ENCODE measurements around the gene COL8A1. TPM values are rescaled to one million over a fixed set of nuclear protein-coding genes. Genes with fewer than 3 reads are reported as not detected.

COL8A1 gene
- total and polyA plus RNA-seq, 2 donors (not counting 1 experiment from before 2014, with no cell fraction given) = 0.12 TPM; not detected in 1

- Mint-ChIP-seq H3K4me1 (no peaks in the 10 kb centered on the region), H3K27ac (no peak overlapping the region), H3K9me3 (ENCODE audit: insufficient read depth) (no peaks in the 10 kb centered on the region), H3K27me3 (peaks cover 15% of the 10 kb centered on the region), H3K4me3 (no peak overlapping the region)
- no peak overlapping the region for H3K27ac ChIP-seq (ENCODE audit: low read length in 2 of 2)
- ATAC-seq (ENCODE audit: low read depth) = no peak
- ChIA-PET CTCF (interaction anchor here (2.7 to 3.4 kb wide), 2 partner anchors 934 to 937 kb away, joined by 14 to 19 read pairs; no protein-coding TSS in a partner anchor), POLR2A (no interaction called here)
- H3K4me3 ChIP-seq (ENCODE audit: control extremely low read depth in 1 of 5, extremely low read depth in 1 of 5, insufficient read depth in 1 of 5, low read depth in 2 of 5, low read length in 4 of 5) = no peak overlapping the region
- no peak for DNase-seq
- H3K79me2 ChIP-seq (ENCODE audit: control insufficient read depth, insufficient read depth, low read length) = no peaks in the 10 kb centered on the region
- no peak overlapping the region for H3K4me2 ChIP-seq (replicated peaks; ENCODE audit: low read depth, low read length, poor library complexity, severe bottlenecking)
- no peak for TF ChIP-seq CTCF (IDR thresholded peaks at IDR 0.05)
- no peaks in the 10 kb centered on the region for H4K20me1 ChIP-seq (ENCODE audit: control insufficient read depth, insufficient read depth, low read length, poor library complexity, severe bottlenecking)
- peaks cover 0 to 2% (median 1%) of the 10 kb centered on the region in 4 experiments for H3K27me3 ChIP-seq (replicated peaks in 1 of 4; ENCODE audit: control extremely low read depth in 1 of 4, control insufficient read depth in 3 of 4, insufficient read depth in 4 of 4, low read length in 3 of 4)
- no peaks in the 10 kb centered on the region for H3K4me1 ChIP-seq (ENCODE audit: control insufficient read depth in 2 of 2, insufficient read depth in 2 of 2, low read length in 2 of 2)
- H2AFZ ChIP-seq (ENCODE audit: insufficient read depth, low read depth, low read length, poor library complexity, severe bottlenecking) = no peak overlapping the region
- no CpG with 5 or more reads among the region's 4 CpGs for WGBS (ENCODE audit: insufficient coverage)
- H3K36me3 ChIP-seq (replicated peaks in 1 of 2; ENCODE audit: control extremely low read depth in 1 of 2, control insufficient read depth in 1 of 2, extremely low read depth in 1 of 2, insufficient read depth in 2 of 2, low read length in 1 of 2) = no peaks in the 10 kb centered on the region
- H3K9ac ChIP-seq (ENCODE audit: low read length) = no peak overlapping the region
- intact Hi-C loops (cut with micrococcal nuclease) = loop anchor here (5.0 kb wide), 1 partner anchor 1714 kb away; the partner anchor contains the start of gene GABRR3
- H3K9me3 ChIP-seq (ENCODE audit: control extremely low read depth in 1 of 3, control insufficient read depth in 2 of 3, insufficient read depth in 1 of 3, low read length in 2 of 3) = no peaks in the 10 kb centered on the region
Observed at GRCh38 chr3:99751649-99752048, 113.3 kb downstream of the COL8A1 start.

- H3K27me3 Mint-ChIP-seq = peaks cover 15% of the 10 kb centered on the region
- POLR2A ChIA-PET = no interaction called here
- no peaks in the 10 kb centered on the region for H3K36me3 ChIP-seq (replicated peaks in 1 of 2; ENCODE audit: control extremely low read depth in 1 of 2, control insufficient read depth in 1 of 2, extremely low read depth in 1 of 2, insufficient read depth in 2 of 2, low read length in 1 of 2)
- no peaks in the 10 kb centered on the region for H4K20me1 ChIP-seq (ENCODE audit: control insufficient read depth, insufficient read depth, low read length, poor library complexity, severe bottlenecking)
- no peaks in the 10 kb centered on the region for H3K9me3 Mint-ChIP-seq (ENCODE audit: insufficient read depth)
- peak; percentile 28 for DNase-seq
- H3K27ac Mint-ChIP-seq = no peak overlapping the region
- no peak for TF ChIP-seq EZH2 (IDR thresholded peaks at IDR 0.05; ENCODE audit: borderline replicate concordance, insufficient read depth, low read depth, low read length, poor library complexity, severe bottlenecking)
- TF ChIP-seq CTCF (IDR thresholded peaks at IDR 0.05) = peak; percentile 66
- no peaks in the 10 kb centered on the region for H3K4me1 Mint-ChIP-seq
- H3K4me3 Mint-ChIP-seq = no peak overlapping the region
- intact Hi-C loops (cut with micrococcal nuclease) = loop anchor here (5.0 kb wide), 1 partner anchor 1716 kb away; the partner anchor contains the start of gene GABRR3
- CTCF ChIA-PET = interaction anchor here (2.0 to 3.4 kb wide), 3 partner anchors 15 to 938 kb away, joined by 6 to 19 read pairs (median 14); no protein-coding TSS in a partner anchor
- no peak overlapping the region for H3K27ac ChIP-seq (ENCODE audit: low read length in 2 of 2)
- no peak overlapping the region for H3K4me3 ChIP-seq (ENCODE audit: control extremely low read depth in 1 of 5, extremely low read depth in 1 of 5, insufficient read depth in 1 of 5, low read depth in 2 of 5, low read length in 4 of 5)
- H3K4me2 ChIP-seq (replicated peaks; ENCODE audit: low read depth, low read length, poor library complexity, severe bottlenecking) = no peak overlapping the region
- H3K4me1 ChIP-seq (ENCODE audit: control insufficient read depth in 2 of 2, insufficient read depth in 2 of 2, low read length in 2 of 2) = no peaks in the 10 kb centered on the region
- H2AFZ ChIP-seq (ENCODE audit: insufficient read depth, low read depth, low read length, poor library complexity, severe bottlenecking) = no peak overlapping the region
- peak; percentile 49 for ATAC-seq (ENCODE audit: low read depth)
- H3K27me3 ChIP-seq (replicated peaks in 1 of 4; ENCODE audit: control extremely low read depth in 1 of 4, control insufficient read depth in 3 of 4, insufficient read depth in 4 of 4, low read length in 3 of 4) = peaks cover 0 to 2% (median 1%) of the 10 kb centered on the region in 4 experiments
- WGBS (ENCODE audit: insufficient coverage) = 11% methylated on average over 2 of the region's 3 CpGs
- H3K79me2 ChIP-seq (ENCODE audit: control insufficient read depth, insufficient read depth, low read length) = no peaks in the 10 kb centered on the region
- no peaks in the 10 kb centered on the region for H3K9me3 ChIP-seq (ENCODE audit: control extremely low read depth in 1 of 3, control insufficient read depth in 2 of 3, insufficient read depth in 1 of 3, low read length in 2 of 3)
- H3K9ac ChIP-seq (ENCODE audit: low read length) = no peak overlapping the region
Observed at GRCh38 chr3:99753268-99753975, 115.0 kb downstream of the COL8A1 start.
